ENCODE measurements around the gene MASP2. TPM values are rescaled to one million over a fixed set of nuclear protein-coding genes. Genes with fewer than 3 reads are reported as not detected.
A peak's percentile ranks its signal among the peaks of the same experiment; 100 is the strongest.

Gene MASP2
- total and polyA plus RNA-seq, 9 of the 15 experiments (the other 6 are each of a cell fraction or from before 2014, with no cell fraction given): 0.01 to 0.23 (median 0.06) TPM; not detected in 3

DNA sequence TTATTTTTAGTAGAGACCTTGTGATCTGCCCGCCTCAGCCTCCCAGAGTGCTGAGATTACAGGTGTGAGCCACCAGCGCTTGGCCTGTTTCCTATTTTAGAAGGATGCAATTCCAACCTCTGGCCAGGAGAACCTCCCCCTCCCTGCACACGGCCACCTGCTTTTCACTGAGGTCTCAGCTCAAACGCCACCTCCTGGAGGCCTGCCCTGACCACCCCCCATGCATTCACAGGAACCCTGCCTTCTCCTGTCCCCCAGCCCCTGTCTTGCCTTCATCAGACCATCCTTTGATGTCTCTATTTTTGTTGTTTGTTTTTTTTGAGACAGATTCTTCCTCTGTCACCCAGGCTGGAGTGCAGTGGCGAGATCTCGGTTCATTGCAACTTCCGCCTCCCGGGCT is 10.4 kb upstream of the MASP2 start:
- Histone ChIP-seq H3K9me3 (replicated peaks; ENCODE audit: control insufficient read depth, insufficient read depth, low read depth, low read length) (no peaks in the 10 kb centered on the region), H3K27me3 (ENCODE audit: control insufficient read depth in 2 of 2, insufficient read depth in 2 of 2, low read length in 2 of 2) (no peaks in the 10 kb centered on the region), H3K36me3 (ENCODE audit: control insufficient read depth, insufficient read depth, low read length) (peaks cover 53% of the 10 kb centered on the region; the same call in 2 of the 3 replicates), H3K4me3 (no peak overlapping the region), H3K9ac (ENCODE audit: insufficient read depth in 1 of 2, low read depth in 2 of 2, low read length in 2 of 2) (peak overlapping the region in 1 of 2 experiments; percentile 70; a peak in 2 of 4 replicates), H3K4me1 (replicated peaks in 1 of 2; ENCODE audit: control insufficient read depth in 2 of 2, insufficient read depth in 2 of 2, low read length in 2 of 2) (peaks cover 8 to 75% of the 10 kb centered on the region in 2 experiments; a peak in 4 of 5 replicates), H3K9me1 (ENCODE audit: control insufficient read depth, insufficient read depth, low read length) (peaks cover 4% of the 10 kb centered on the region), H3K79me2 (ENCODE audit: control insufficient read depth, insufficient read depth, low read length) (peaks cover 44% of the 10 kb centered on the region), H2AFZ (ENCODE audit: low read depth, low read length) (no peak overlapping the region), H3K27ac (ENCODE audit: extremely low read depth, low read depth, low read length) (no peak overlapping the region; the same call in 2 of the 3 replicates), H4K20me1 (replicated peaks; ENCODE audit: control insufficient read depth, insufficient read depth, low read length) (peaks cover 14% of the 10 kb centered on the region), H3K4me2 (ENCODE audit: insufficient read depth, low read length) (no peak overlapping the region)
- no peak for ATAC-seq
- ChIA-PET CTCF (ENCODE audit: low intra/inter-chr PET ratio) (no interaction called here), POLR2A (no interaction called here)
- TF ChIP-seq ZFP36 (IDR thresholded peaks at IDR 0.05; ENCODE audit: low read depth, low read length, partially characterized antibody) (peak; percentile 84), NCOA4 (IDR thresholded peaks at IDR 0.05; ENCODE audit: partially characterized antibody) (no peak)
- in situ Hi-C loops (cut with MboI) (no loop called here), intact Hi-C loops (cut with micrococcal nuclease) (no loop called here)
- no peak for DNase-seq (ENCODE audit: extremely low read depth in 1 of 4, low spot score in 3 of 4)
- no peak for FAIRE-seq
- BruUV-seq (replicated peaks): no TSS peak
- 92% methylated on average over 7 of the region's 8 CpGs for WGBS (ENCODE audit: insufficient coverage, low coverage, missing lambda C conversion rate)

DNA sequence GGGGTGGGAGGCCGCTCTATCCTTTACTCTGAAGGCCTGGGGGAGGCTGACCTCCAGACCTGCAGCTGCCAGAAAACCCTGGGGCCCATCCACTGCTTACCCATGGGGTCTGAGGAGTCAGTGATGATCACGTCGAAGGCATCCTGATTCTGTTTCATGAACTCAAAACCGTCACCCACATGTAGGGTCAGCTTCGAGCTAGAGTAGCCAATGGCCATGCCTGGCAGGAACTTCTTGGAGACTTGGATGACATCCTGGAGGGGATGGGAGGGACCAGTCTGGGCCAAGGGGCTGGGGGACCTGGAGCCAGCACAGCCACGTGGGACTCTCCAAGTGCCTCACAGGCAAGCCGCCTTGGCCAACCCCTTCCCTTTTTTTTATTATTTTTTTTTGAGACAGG is 9.5 kb upstream of the MASP2 start:
- no peaks in the 10 kb centered on the region for H3K9me3 ChIP-seq (replicated peaks; ENCODE audit: control insufficient read depth, insufficient read depth, low read depth, low read length)
- H3K4me1 ChIP-seq (replicated peaks in 1 of 2; ENCODE audit: control insufficient read depth in 2 of 2, insufficient read depth in 2 of 2, low read length in 2 of 2): peaks cover 5 to 78% of the 10 kb centered on the region in 2 experiments; a peak in 4 of 5 replicates
- H3K4me3 ChIP-seq: no peak overlapping the region
- no peak for ATAC-seq
- BruUV-seq (replicated peaks): TSS peak; percentile 31
- intact Hi-C loops (cut with micrococcal nuclease) (no loop called here), in situ Hi-C loops (cut with MboI) (no loop called here)
- no peak for DNase-seq (ENCODE audit: extremely low read depth in 1 of 4, low spot score in 3 of 4)
- POLR2A ChIA-PET: interaction anchor here (0.7 to 1.3 kb wide), 3 partner anchors 9 to 44 kb away, joined by 3 read pairs; partner anchors contain the start of genes EXOSC10 and TARDBP
- CTCF ChIA-PET (ENCODE audit: low intra/inter-chr PET ratio): no interaction called here
- H3K27ac ChIP-seq (ENCODE audit: extremely low read depth, low read depth, low read length): no peak overlapping the region
- peaks cover 14% of the 10 kb centered on the region for H4K20me1 ChIP-seq (replicated peaks; ENCODE audit: control insufficient read depth, insufficient read depth, low read length)
- H3K79me2 ChIP-seq (ENCODE audit: control insufficient read depth, insufficient read depth, low read length): peaks cover 37% of the 10 kb centered on the region
- no peak overlapping the region for H2AFZ ChIP-seq (ENCODE audit: low read depth, low read length)
- 96% methylated on average over 7 of the region's 7 CpGs for WGBS (ENCODE audit: insufficient coverage, low coverage, missing lambda C conversion rate)
- FAIRE-seq: no peak
- peaks cover 4% of the 10 kb centered on the region for H3K9me1 ChIP-seq (ENCODE audit: control insufficient read depth, insufficient read depth, low read length)
- no peaks in the 10 kb centered on the region for H3K27me3 ChIP-seq (ENCODE audit: control insufficient read depth in 2 of 2, insufficient read depth in 2 of 2, low read length in 2 of 2)
- H3K4me2 ChIP-seq (ENCODE audit: insufficient read depth, low read length): no peak overlapping the region
- peaks cover 43% of the 10 kb centered on the region; the same call in 2 of the 3 replicates for H3K36me3 ChIP-seq (ENCODE audit: control insufficient read depth, insufficient read depth, low read length)
- H3K9ac ChIP-seq (ENCODE audit: insufficient read depth in 1 of 2, low read depth in 2 of 2, low read length in 2 of 2): peak overlapping the region in 1 of 2 experiments; percentile 74; a peak in 2 of 4 replicates
- TF ChIP-seq EZH2 (IDR thresholded peaks at IDR 0.05; ENCODE audit: borderline replicate concordance, low read depth, low read length) (no peak), MAZ (CRISPR knock-in tag; conservative IDR thresholded peaks at IDR 0.05 in 1 of 2, IDR thresholded peaks at IDR 0.05 in 1 of 2) (no peak), ZFPM2 (CRISPR knock-in tag; IDR thresholded peaks at IDR 0.05) (no peak), BCOR (IDR thresholded peaks at IDR 0.05) (no peak), HCFC1 (IDR thresholded peaks at IDR 0.05; ENCODE audit: low read depth, low read length) (no peak), CHCHD3 (CRISPR knock-in tag; IDR thresholded peaks at IDR 0.05) (no peak), ZNF239 (CRISPR knock-in tag; IDR thresholded peaks at IDR 0.05) (no peak), TCF7L2 (IDR thresholded peaks at IDR 0.05; ENCODE audit: low read depth, low read length) (no peak)
- TF ChIP-seq, protein P1, sequence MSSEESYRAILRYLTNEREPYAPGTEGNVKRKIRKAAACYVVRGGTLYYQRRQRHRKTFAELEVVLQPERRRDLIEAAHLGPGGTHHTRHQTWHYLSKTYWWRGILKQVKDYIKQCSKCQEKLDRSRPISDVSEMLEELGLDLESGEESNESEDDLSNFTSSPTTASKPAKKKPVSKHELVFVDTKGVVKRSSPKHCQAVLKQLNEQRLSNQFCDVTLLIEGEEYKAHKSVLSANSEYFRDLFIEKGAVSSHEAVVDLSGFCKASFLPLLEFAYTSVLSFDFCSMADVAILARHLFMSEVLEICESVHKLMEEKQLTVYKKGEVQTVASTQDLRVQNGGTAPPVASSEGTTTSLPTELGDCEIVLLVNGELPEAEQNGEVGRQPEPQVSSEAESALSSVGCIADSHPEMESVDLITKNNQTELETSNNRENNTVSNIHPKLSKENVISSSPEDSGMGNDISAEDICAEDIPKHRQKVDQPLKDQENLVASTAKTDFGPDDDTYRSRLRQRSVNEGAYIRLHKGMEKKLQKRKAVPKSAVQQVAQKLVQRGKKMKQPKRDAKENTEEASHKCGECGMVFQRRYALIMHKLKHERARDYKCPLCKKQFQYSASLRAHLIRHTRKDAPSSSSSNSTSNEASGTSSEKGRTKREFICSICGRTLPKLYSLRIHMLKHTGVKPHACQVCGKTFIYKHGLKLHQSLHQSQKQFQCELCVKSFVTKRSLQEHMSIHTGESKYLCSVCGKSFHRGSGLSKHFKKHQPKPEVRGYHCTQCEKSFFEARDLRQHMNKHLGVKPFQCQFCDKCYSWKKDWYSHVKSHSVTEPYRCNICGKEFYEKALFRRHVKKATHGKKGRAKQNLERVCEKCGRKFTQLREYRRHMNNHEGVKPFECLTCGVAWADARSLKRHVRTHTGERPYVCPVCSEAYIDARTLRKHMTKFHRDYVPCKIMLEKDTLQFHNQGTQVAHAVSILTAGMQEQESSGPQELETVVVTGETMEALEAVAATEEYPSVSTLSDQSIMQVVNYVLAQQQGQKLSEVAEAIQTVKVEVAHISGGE (CRISPR knock-in tag; IDR thresholded peaks at IDR 0.05): no peak
